A549 (cell line): ENCODE measurements around the gene TBX10.

ENCODE experiments used
- BHLHE40 ChIP-seq: IDR thresholded peaks from 2 replicates; pipeline ENCODE4 v1.6.1; 2012; ENCODE audit warnings: low read depth, low read length, inconsistent platforms
- CTCF ChIP-seq: fragments of >200 bp; sonication (Bioruptor Twin); formaldehyde crosslinking; IDR thresholded peaks from 3 replicates; pipeline ENCODE4 v1.5.1; 2016
- EP300 ChIP-seq, 2 experiments: fragments of >200 bp; sonication (Bioruptor Twin); formaldehyde crosslinking; IDR thresholded peaks; 2 replicates in 1 of 2; 3 replicates in 1 of 2; pipeline ENCODE4 v1.6.1; 2016 to 2017
- RCOR1 ChIP-seq: fragments of 150-350 bp; IDR thresholded peaks from 2 replicates; pipeline ENCODE4 v1.6.1; 2014; ENCODE audit warnings: antibody characterized with exemption, low read length, low read depth
- REST ChIP-seq: fragments of 200-600 bp; sonication (generic); IDR thresholded peaks from 2 replicates; pipeline ENCODE4 v1.6.1; 2016; ENCODE audit warnings: antibody characterized with exemption, mild to moderate bottlenecking, moderate library complexity

- TF ChIP-seq EP300 (IDR thresholded peaks at IDR 0.05) (no peak), CTCF (peak; percentile 55), BHLHE40 (no peak), REST (no peak), RCOR1 (no peak)
Observed at GRCh38 chr11:67614730-67615714, 24.5 kb downstream of the TBX10 start.
